Measurements from ENCODE around the gene GDNF.
A peak's percentile ranks its signal among the peaks of the same experiment; 100 is the strongest.

GDNF gene

GRCh38 chr5:37776826-37777225 is 63.0 kb downstream of the GDNF start:
- no peaks in the 10 kb centered on the region for H3K36me3 ChIP-seq (ENCODE audit: control insufficient read depth in 2 of 2, insufficient read depth in 1 of 2, low read length in 2 of 2)
- TF ChIP-seq GLIS2 (tag by site-specific recombination; IDR thresholded peaks at IDR 0.05) (no peak), RBAK (tag by site-specific recombination; IDR thresholded peaks at IDR 0.05) (no peak), ZNF354C (tag by site-specific recombination; IDR thresholded peaks at IDR 0.05; ENCODE audit: borderline replicate concordance, low read depth) (no peak), ZNF433 (tag by site-specific recombination; IDR thresholded peaks at IDR 0.05; ENCODE audit: low read depth) (no peak), ZNF843 (tag by site-specific recombination; IDR thresholded peaks at IDR 0.05) (no peak), ZBTB8A (tag by site-specific recombination; IDR thresholded peaks at IDR 0.05) (no peak), OSR2 (tag by site-specific recombination; IDR thresholded peaks at IDR 0.05) (no peak), MEIS1 (CRISPR knock-in tag; IDR thresholded peaks at IDR 0.05; ENCODE audit: borderline replicate concordance) (no peak), PRDM6 (tag by site-specific recombination; IDR thresholded peaks at IDR 0.05) (no peak), GLI4 (tag by site-specific recombination; IDR thresholded peaks at IDR 0.05) (no peak), ZNF585B (tag by site-specific recombination; IDR thresholded peaks at IDR 0.05) (no peak)
- H3K4me1 ChIP-seq (ENCODE audit: control insufficient read depth, insufficient read depth, low read length), result no peaks in the 10 kb centered on the region
- H3K27ac ChIP-seq (ENCODE audit: extremely low read depth, low read depth, low read length), result no peak overlapping the region
- no peaks in the 10 kb centered on the region for H3K9me3 ChIP-seq (ENCODE audit: control insufficient read depth, insufficient read depth, low read depth, low read length)
- H3K4me3 ChIP-seq (ENCODE audit: low read depth, low read length), result no peak overlapping the region
- ChIA-PET CTCF (interaction anchor here (0.6 to 2.8 kb wide), 5 partner anchors 14 to 416 kb away, joined by 3 to 9 read pairs (median 4); no protein-coding TSS in a partner anchor), POLR2A (no interaction called here)

- no peaks in the 10 kb centered on the region for H3K9me3 ChIP-seq (ENCODE audit: control insufficient read depth, insufficient read depth, low read depth, low read length)
- H3K36me3 ChIP-seq (ENCODE audit: control insufficient read depth in 2 of 2, insufficient read depth in 1 of 2, low read length in 2 of 2), result no peaks in the 10 kb centered on the region
- no peak overlapping the region for H3K27ac ChIP-seq (ENCODE audit: extremely low read depth, low read depth, low read length)
- TF ChIP-seq ZNF654 (tag by site-specific recombination; IDR thresholded peaks at IDR 0.05; ENCODE audit: low read depth) (peak; percentile 19; the same call in 1 of the 2 replicates), ZNF398 (tag by site-specific recombination; IDR thresholded peaks at IDR 0.05) (no peak), SETDB1 (IDR thresholded peaks at IDR 0.05; ENCODE audit: insufficient read length, low read length) (peak; percentile 72)
- TF ChIP-seq, protein P1, sequence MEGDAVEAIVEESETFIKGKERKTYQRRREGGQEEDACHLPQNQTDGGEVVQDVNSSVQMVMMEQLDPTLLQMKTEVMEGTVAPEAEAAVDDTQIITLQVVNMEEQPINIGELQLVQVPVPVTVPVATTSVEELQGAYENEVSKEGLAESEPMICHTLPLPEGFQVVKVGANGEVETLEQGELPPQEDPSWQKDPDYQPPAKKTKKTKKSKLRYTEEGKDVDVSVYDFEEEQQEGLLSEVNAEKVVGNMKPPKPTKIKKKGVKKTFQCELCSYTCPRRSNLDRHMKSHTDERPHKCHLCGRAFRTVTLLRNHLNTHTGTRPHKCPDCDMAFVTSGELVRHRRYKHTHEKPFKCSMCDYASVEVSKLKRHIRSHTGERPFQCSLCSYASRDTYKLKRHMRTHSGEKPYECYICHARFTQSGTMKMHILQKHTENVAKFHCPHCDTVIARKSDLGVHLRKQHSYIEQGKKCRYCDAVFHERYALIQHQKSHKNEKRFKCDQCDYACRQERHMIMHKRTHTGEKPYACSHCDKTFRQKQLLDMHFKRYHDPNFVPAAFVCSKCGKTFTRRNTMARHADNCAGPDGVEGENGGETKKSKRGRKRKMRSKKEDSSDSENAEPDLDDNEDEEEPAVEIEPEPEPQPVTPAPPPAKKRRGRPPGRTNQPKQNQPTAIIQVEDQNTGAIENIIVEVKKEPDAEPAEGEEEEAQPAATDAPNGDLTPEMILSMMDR (tag by site-specific recombination; IDR thresholded peaks at IDR 0.05), result peak; percentile 63; the same call in 1 of the 2 replicates
- TF ChIP-seq, protein P2, sequence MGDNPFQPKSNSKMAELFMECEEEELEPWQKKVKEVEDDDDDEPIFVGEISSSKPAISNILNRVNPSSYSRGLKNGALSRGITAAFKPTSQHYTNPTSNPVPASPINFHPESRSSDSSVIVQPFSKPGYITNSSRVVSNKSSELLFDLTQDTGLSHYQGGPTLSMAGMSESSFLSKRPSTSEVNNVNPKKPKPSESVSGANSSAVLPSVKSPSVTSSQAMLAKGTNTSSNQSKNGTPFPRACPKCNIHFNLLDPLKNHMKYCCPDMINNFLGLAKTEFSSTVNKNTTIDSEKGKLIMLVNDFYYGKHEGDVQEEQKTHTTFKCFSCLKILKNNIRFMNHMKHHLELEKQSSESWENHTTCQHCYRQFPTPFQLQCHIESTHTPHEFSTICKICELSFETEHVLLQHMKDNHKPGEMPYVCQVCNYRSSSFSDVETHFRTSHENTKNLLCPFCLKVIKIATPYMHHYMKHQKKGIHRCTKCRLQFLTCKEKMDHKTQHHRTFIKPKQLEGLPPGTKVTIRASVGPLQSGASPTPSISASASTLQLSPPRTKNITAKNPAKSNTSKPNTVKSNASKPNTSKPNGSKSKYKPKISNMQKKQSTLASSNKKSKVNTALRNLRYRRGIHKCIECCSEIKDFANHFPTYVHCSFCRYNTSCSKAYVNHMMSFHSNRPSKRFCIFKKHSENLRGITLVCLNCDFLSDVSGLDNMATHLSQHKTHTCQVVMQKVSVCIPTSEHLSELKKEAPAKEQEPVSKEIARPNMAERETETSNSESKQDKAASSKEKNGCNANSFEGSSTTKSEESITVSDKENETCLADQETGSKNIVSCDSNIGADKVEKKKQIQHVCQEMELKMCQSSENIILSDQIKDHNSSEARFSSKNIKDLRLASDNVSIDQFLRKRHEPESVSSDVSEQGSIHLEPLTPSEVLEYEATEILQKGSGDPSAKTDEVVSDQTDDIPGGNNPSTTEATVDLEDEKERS (tag by site-specific recombination; IDR thresholded peaks at IDR 0.05), result peak; percentile 54; the same call in 1 of the 2 replicates
- CTCF ChIA-PET, result interaction anchor here (0.6 to 2.1 kb wide), 19 partner anchors 9 to 418 kb away, joined by 3 to 9 read pairs (median 4); no protein-coding TSS in a partner anchor
- H3K4me1 ChIP-seq (ENCODE audit: control insufficient read depth, insufficient read depth, low read length), result no peaks in the 10 kb centered on the region
- POLR2A ChIA-PET, result no interaction called here
- H3K4me3 ChIP-seq (ENCODE audit: low read depth, low read length), result no peak overlapping the region
These were observed 64.8 kb downstream of the GDNF start for GRCh38 chr5:37774912-37775483.

All from HEK293 (cell line).